ENCODE results near the gene TMEM128.
A peak's percentile ranks its signal among the peaks of the same experiment; 100 is the strongest.

Gene TMEM128, protein sequence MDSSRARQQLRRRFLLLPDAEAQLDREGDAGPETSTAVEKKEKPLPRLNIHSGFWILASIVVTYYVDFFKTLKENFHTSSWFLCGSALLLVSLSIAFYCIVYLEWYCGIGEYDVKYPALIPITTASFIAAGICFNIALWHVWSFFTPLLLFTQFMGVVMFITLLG

DNA sequence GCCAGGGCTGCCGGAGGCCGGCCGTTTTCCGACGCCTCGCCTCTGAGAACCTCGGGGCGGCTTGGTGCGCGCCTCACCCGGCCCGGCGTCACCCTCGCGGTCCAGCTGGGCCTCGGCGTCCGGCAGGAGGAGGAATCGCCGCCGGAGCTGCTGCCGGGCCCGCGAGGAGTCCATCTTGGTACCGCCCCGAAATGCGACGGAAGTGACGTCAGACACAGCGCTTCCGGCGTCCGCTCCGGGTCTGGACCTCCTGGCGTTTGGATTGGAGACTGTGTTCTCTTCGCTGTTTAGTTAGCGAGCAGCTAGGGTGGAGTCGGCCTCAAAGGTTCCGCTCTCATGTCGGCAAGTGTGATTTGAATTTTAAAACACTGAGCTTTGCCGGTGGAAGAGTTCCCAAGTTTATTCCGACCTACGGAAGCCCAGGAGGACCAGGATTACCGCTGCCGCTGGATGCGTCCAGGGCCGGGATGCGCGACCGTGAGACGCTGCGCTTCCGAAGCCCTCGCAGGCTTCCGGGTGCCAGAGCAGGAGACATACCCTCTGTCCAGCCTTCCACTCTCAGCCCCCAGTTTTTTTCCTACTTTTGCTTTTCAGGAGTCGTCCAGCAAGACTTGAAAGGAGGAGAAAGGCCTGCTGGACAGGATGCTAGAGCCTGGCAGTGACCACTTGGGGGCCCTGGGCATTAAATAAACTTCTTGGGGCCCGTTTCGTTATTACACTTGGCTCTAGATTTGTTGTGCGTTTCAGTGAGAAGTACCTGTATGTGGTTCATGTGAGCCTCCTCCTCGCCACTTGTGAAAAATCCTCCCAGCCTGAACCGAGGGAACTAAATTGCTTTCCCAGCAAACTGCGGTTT lies at the start of gene TMEM128:
TMEM128 (minus strand) TSS at position 195 of the 856 bp plus-strand sequence; CDS start at position 174, 21 bp downstream.
- Mint-ChIP-seq H3K27me3 (ENCODE audit: low read depth) (peaks cover 4% of the 10 kb centered on the region), H3K27ac (peak within 1 kb of the TSS; percentile 98), H3K4me3 (peak within 1 kb of the TSS; percentile 85), H3K4me1 (ENCODE audit: low read depth) (peaks cover 23% of the 10 kb centered on the region), H3K9me3 (no peaks in the 10 kb centered on the region), H3K36me3 (ENCODE audit: low read depth) (peaks cover 22% of the 10 kb centered on the region)

DNA sequence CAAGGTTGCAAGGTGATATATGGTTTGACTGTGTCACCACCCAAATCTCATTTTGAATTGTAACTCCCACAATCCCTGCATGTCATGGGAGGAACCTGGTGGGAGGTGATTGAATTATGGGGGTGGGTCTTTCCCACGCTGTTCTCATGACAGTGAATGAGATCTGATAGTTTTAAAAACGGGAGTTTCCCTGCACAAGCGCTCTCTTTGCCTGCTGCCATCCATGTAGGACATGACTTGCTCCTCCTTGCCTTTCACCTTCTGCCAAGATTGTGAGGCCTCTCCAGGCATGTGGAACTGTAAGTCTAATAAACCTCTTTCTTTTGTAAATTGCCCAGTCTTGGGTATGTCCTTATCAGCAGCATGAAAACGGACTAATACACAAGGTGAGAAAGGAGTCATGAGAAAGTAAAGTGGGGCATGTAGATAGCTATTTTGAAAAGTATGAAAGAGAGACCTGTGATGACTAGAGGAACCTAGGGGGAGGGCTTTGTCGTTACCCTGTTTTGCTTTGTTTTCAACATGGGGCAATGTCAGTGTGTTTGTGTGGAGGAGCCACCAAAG lies 48.3 kb upstream of the TMEM128 start:
- no peaks in the 10 kb centered on the region for H3K9me3 Mint-ChIP-seq
- H3K36me3 Mint-ChIP-seq (ENCODE audit: low read depth) = peaks cover 12% of the 10 kb centered on the region
- H3K27me3 Mint-ChIP-seq (ENCODE audit: low read depth) = no peaks in the 10 kb centered on the region
- no peak overlapping the region for H3K27ac Mint-ChIP-seq
- H3K4me3 Mint-ChIP-seq = no peak overlapping the region
- peaks cover 13% of the 10 kb centered on the region for H3K4me1 Mint-ChIP-seq (ENCODE audit: low read depth)

DNA sequence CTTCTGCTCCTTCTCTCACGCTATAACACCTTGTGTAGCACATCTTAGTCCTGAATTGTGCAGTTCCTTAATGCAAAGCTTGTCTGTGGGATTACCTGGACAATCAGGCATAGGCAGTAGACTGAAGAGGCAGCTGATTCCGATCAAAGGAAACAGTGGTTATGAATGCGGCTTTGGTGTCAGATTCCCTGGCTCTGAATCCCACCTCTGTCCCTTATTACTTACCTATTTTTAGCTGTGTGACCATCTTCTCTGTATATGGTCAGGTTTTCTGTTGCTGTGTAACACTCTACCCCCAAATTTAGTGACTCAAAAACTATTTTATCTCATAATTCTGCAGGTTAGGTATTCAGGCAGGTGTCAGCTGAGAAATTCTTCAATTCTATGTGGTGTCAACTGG lies 45.3 kb upstream of the TMEM128 start:
- no peaks in the 10 kb centered on the region for H3K27me3 Mint-ChIP-seq (ENCODE audit: low read depth)

DNA sequence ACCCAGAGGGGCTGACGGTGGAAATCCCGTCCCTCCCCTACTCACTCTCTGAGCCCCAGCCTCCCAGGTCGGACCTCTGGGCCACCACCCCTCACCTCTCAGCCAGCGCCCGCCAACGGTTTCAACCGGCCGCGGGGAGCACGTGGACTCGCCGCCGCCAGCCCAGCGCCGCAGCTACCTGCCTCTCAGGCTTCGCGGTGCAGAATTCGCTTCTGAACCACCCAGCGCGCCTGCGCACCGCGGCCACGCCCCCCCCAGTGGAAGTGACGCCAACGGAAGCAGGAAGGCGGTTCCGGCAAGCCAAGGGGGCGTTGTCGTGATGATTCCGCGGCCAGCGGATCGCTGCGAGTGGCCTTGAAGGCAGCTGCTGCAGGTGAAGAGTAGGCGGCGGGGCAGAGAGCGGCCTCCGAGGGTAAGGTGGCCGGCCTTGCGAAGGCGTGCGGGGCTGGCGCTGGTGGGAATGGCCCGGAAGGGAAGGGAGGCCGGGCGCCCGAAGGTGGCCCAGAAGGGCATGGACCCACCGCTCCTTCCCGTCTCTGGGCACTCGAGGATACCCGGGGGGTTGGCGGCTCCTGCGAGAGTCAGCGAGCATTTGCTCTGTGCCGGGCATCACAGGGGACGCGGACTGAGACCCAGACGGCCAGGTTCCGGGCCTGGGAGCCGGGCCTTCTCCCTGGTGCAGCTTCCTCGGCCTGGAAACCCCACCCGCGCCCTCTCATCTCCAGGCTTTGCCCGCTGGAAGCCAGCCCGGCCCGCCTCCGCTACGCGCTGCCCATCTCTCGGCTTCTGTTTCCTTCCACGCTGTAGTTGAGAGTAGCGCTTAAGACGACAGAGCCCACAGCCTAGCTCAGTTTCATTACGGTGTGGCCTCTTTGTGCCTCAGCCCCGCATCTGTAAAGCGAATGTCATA lies 42.2 kb upstream of the TMEM128 start, which contains the start of the genes LYAR and ZBTB49:
LYAR (minus strand) TSS at position 214 of the 910 bp plus-strand sequence. CDS start 6,412 bp downstream, outside the sequence.
ZBTB49 (plus strand) TSS at position 311 of the 910 bp plus-strand sequence. CDS start 9,695 bp downstream, outside the sequence.
- peak within 1 kb of the TSS; percentile 97 for H3K4me3 Mint-ChIP-seq
- H3K4me1 Mint-ChIP-seq (ENCODE audit: low read depth) = peaks cover 29% of the 10 kb centered on the region
- H3K9me3 Mint-ChIP-seq = no peaks in the 10 kb centered on the region
- H3K27ac Mint-ChIP-seq = peak within 1 kb of the TSS; percentile 93
- no peaks in the 10 kb centered on the region for H3K27me3 Mint-ChIP-seq (ENCODE audit: low read depth)
- peaks cover 15% of the 10 kb centered on the region for H3K36me3 Mint-ChIP-seq (ENCODE audit: low read depth)

More for the DNA sequence above, 45.3 kb upstream of the TMEM128 start:
- Mint-ChIP-seq H3K9me3 (no peaks in the 10 kb centered on the region), H3K36me3 (ENCODE audit: low read depth) (peaks cover 12% of the 10 kb centered on the region), H3K4me1 (ENCODE audit: low read depth) (peaks cover 27% of the 10 kb centered on the region), H3K27ac (no peak overlapping the region), H3K4me3 (no peak overlapping the region)

DNA sequence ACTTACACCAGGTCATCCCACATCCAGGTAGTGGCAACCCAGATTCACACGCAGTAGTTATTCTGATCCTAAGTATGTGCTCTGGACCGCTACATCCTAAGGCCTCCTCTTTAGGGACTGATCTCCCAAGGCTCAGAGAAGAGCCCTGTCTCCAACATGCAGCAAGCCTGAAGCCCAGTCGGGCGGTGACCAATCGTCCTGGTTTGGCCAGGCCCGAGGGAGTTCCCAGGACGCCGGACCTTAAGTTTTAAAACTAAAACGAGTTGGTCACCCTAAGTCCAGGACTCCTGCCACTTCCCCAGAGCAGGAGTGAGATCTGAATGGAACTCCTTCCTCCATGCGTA lies 41.5 kb upstream of the TMEM128 start:
- no peaks in the 10 kb centered on the region for H3K27me3 Mint-ChIP-seq (ENCODE audit: low read depth)
- peak overlapping the region; percentile 93 for H3K27ac Mint-ChIP-seq
- peaks cover 12% of the 10 kb centered on the region for H3K36me3 Mint-ChIP-seq (ENCODE audit: low read depth)
- H3K9me3 Mint-ChIP-seq = no peaks in the 10 kb centered on the region
- H3K4me1 Mint-ChIP-seq (ENCODE audit: low read depth) = peaks cover 27% of the 10 kb centered on the region
- H3K4me3 Mint-ChIP-seq = peak overlapping the region; percentile 97

DNA sequence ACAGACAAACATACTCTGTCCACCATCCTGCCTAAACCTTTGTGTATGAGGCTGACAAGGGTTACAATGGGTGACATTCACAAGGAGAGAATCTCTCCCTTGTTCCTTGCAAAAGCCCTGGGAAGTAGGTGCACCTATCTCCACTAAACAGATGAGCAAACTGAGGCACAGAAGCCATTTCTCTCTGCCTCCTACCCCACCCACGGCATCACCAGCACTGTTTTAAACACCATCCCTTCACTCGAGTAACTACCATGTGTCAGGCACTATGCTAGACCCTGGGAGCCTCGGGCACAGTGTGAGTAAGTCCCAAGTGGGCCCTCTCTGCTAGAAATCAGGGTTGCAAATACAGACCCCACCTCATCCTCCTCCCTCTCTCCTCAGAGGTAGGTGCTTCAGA lies 41.0 kb upstream of the TMEM128 start:
- Mint-ChIP-seq H3K9me3 (no peaks in the 10 kb centered on the region), H3K36me3 (ENCODE audit: low read depth) (peaks cover 12% of the 10 kb centered on the region), H3K4me1 (ENCODE audit: low read depth) (peaks cover 27% of the 10 kb centered on the region), H3K27me3 (ENCODE audit: low read depth) (no peaks in the 10 kb centered on the region), H3K4me3 (peak overlapping the region; percentile 97), H3K27ac (peak overlapping the region; percentile 93)

DNA sequence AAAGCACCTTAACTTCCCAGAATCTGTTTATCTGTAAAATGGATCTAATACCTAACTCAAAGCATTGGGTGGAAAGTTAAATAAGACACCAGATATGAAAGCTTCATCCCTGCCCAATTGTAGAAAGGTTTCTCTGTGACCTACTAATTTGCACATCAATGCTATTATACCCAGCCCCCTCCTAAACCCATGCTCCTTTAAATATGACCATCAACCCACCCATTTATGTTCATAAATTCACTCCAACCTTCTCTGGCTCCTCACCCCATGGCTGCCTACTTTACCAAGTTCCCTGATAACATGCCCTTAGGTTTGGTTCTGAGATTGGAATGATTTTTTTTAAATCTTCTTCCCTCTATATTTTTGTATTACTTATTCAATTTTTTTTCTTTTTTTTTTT lies 40.1 kb upstream of the TMEM128 start:
- no peak overlapping the region for H3K4me3 Mint-ChIP-seq
- H3K27me3 Mint-ChIP-seq (ENCODE audit: low read depth) = no peaks in the 10 kb centered on the region
- no peaks in the 10 kb centered on the region for H3K9me3 Mint-ChIP-seq
- H3K4me1 Mint-ChIP-seq (ENCODE audit: low read depth) = peaks cover 26% of the 10 kb centered on the region
- H3K27ac Mint-ChIP-seq = no peak overlapping the region
- H3K36me3 Mint-ChIP-seq (ENCODE audit: low read depth) = peaks cover 12% of the 10 kb centered on the region

DNA sequence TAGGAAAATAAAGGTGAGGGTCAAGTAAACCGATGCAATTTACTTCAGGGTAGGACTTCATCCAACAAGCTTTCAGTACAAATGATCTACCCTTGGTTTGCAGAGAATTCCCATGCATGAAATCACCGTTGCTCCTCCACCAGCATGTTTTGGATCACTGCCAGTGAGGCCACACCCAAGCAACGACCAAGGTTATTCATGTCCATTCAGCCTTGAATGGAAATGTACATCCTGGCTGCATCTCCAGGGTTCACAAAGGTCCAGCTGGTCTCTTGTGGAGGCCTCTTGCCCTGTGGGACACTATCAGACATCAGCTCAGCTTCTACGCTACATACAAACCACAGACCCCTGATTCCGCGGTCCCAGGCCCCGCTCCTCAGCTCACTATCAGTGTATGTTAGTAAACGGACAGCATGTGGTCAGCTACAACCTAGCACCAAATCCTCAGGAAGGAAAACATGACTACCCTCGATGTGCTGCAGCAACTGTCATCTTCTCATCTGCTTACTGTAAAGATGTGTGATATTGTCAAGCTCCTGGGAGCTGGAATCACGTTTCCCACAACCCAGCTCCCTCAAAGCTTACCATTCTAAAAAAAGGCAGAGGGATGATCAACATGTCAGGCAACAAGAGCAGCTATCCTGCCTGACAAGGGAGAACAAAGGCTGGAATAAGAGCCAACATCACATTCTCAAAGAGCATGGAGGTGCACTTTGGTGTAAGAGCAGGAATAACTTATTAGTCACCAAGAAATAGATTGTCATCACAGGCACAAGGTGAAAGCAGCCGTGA lies 37.0 kb upstream of the TMEM128 start:
- H3K4me1 Mint-ChIP-seq (ENCODE audit: low read depth) = peaks cover 13% of the 10 kb centered on the region
- H3K9me3 Mint-ChIP-seq = no peaks in the 10 kb centered on the region
- H3K36me3 Mint-ChIP-seq (ENCODE audit: low read depth) = peaks cover 23% of the 10 kb centered on the region
- no peak overlapping the region for H3K4me3 Mint-ChIP-seq
- H3K27ac Mint-ChIP-seq = no peak overlapping the region
- no peaks in the 10 kb centered on the region for H3K27me3 Mint-ChIP-seq (ENCODE audit: low read depth)

DNA sequence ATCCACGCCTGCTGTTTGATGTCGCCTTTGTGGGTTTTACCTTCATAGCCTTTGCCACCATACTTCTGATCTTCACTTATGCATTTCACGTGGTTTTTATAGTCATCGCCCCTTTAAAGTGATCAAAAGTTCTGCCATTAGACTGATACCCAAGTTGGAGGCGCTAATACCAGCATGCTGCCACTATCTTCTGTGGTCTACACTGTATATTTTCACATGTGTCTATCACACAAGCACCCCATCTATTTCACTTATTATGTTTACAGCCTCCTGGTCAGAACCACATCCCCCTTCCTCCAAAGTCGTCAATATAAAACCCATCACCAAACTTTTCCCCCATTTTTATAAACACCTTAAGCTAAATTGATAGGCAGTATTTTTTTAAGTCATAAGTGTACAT lies 33.8 kb upstream of the TMEM128 start:
- Mint-ChIP-seq H3K27ac (no peak overlapping the region), H3K4me3 (no peak overlapping the region), H3K9me3 (no peaks in the 10 kb centered on the region), H3K27me3 (ENCODE audit: low read depth) (no peaks in the 10 kb centered on the region), H3K36me3 (ENCODE audit: low read depth) (peaks cover 32% of the 10 kb centered on the region), H3K4me1 (ENCODE audit: low read depth) (peaks cover 3% of the 10 kb centered on the region)

DNA sequence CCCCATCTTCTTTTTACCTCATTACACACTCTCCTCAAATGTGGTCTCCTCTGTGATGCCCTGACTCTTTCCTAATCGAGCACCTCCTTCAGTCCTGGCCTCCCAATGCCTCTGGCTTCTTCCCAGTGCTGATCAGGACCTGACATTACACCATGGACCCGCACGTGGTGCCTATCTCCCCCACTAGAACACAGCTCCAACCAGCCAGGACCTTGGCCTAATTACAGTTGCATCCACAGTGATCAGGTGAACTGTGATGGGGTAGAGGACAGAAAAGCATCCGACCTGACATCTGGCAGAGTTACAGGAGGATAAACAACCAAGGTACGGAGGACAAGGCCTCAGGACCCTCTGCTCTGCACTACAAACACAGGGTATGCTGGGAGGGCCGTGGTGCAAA lies 29.5 kb upstream of the TMEM128 start:
- no peak overlapping the region for H3K27ac Mint-ChIP-seq
- H3K9me3 Mint-ChIP-seq = no peaks in the 10 kb centered on the region
- no peak overlapping the region for H3K4me3 Mint-ChIP-seq
- H3K4me1 Mint-ChIP-seq (ENCODE audit: low read depth) = peaks cover 2% of the 10 kb centered on the region
- H3K36me3 Mint-ChIP-seq (ENCODE audit: low read depth) = peaks cover 30% of the 10 kb centered on the region
- H3K27me3 Mint-ChIP-seq (ENCODE audit: low read depth) = no peaks in the 10 kb centered on the region

DNA sequence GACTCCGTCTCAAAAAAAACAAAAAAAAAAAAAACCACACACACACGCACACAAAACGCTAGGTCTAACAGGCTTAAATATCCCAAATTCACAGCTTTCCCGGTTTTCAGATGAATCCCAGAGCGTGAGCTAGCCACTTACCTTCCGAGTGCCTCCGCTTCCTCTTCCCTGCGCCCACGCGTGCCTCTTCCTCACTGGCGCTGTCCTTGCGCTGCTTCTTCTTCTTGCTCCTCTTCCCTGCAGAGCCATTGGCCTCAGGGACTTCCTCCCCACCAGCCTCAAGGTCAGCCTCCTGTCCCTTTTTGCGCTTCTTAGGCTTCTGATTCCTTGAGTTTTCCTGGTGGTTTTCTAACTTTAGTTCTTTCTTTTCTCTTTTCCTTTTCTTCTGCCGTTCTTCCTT lies 26.2 kb upstream of the TMEM128 start:
- Mint-ChIP-seq H3K36me3 (ENCODE audit: low read depth) (peaks cover 40% of the 10 kb centered on the region), H3K27ac (peak overlapping the region; percentile 22), H3K4me1 (ENCODE audit: low read depth) (peaks cover 21% of the 10 kb centered on the region), H3K4me3 (no peak overlapping the region), H3K9me3 (no peaks in the 10 kb centered on the region), H3K27me3 (ENCODE audit: low read depth) (no peaks in the 10 kb centered on the region)

DNA sequence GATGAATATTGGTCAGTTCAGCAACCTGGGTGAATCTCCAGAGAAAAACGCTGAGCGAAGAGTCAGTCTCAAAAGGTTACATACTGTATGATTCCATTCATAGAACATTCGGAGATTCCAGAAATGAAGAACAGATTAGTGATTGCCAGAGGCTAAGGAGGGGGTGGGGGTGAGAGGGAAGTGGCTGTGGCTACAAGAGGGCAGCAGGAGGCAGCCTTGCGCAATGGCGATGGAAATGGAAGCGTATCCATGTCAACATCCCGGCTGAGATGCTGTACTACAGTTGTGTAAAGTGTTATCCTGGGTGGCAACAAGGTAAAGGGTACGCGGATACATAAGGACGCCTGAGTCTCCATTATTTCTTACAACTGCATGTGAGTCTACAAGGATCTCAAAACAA lies 23.9 kb upstream of the TMEM128 start:
- peaks cover 44% of the 10 kb centered on the region for H3K36me3 Mint-ChIP-seq (ENCODE audit: low read depth)
- no peaks in the 10 kb centered on the region for H3K9me3 Mint-ChIP-seq
- H3K27ac Mint-ChIP-seq = peak overlapping the region; percentile 11
- no peaks in the 10 kb centered on the region for H3K27me3 Mint-ChIP-seq (ENCODE audit: low read depth)
- H3K4me1 Mint-ChIP-seq (ENCODE audit: low read depth) = peaks cover 30% of the 10 kb centered on the region
- H3K4me3 Mint-ChIP-seq = no peak overlapping the region

DNA sequence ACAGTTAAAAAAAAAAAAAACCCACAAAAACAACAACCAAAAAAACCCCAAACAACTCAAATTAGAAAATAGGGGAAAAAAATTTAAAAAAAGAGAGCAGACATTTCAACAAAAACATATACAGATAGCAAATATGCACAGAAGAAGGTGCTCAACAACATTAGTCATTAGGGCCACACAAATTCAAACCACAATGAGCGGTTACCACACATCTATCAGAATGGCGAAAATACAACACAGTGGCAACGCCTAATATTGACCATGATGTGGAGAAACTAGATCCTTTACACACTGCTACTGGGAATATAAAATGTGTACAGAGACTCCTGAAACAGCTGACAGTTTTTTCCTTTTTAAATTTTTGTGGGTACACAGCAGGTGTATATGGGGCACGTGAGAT lies 22.5 kb upstream of the TMEM128 start:
- Mint-ChIP-seq H3K4me3 (peak overlapping the region; percentile 36), H3K9me3 (no peaks in the 10 kb centered on the region), H3K27ac (peak overlapping the region; percentile 86), H3K27me3 (ENCODE audit: low read depth) (no peaks in the 10 kb centered on the region), H3K36me3 (ENCODE audit: low read depth) (peaks cover 44% of the 10 kb centered on the region), H3K4me1 (ENCODE audit: low read depth) (peaks cover 32% of the 10 kb centered on the region)
